ENCODE results near the gene LRFN2. TPM values are rescaled to one million over a fixed set of nuclear protein-coding genes. Genes with fewer than 3 reads are reported as not detected.

Gene LRFN2
- total and polyA plus RNA-seq, 2 experiments from 2014 or later: 0.29 to 2.5 TPM

GRCh38 chr6:40350747-40351217, 236.4 kb downstream of the LRFN2 start (continued):
- TF ChIP-seq CREB1 (CRISPR knock-in tag; IDR thresholded peaks at IDR 0.05; ENCODE audit: low read depth): no peak
- TF ChIP-seq EZH2phosphoT487 (IDR thresholded peaks at IDR 0.05; ENCODE audit: unreplicated experiment): no peak
- TF ChIP-seq REST (IDR thresholded peaks at IDR 0.05; ENCODE audit: unreplicated experiment): no peak
- no peak for TF ChIP-seq CTCF (conservative IDR thresholded peaks at IDR 0.05; ENCODE audit: low read depth in 2 of 2)

- Mint-ChIP-seq H3K4me3 (no peak overlapping the region), H3K36me3 (ENCODE audit: low read depth) (no peaks in the 10 kb centered on the region), H3K27ac (no peak overlapping the region), H3K9me3 (no peaks in the 10 kb centered on the region), H3K27me3 (ENCODE audit: insufficient read depth, low read depth, poor library complexity) (peaks cover 8% of the 10 kb centered on the region), H3K4me1 (peaks cover 8% of the 10 kb centered on the region)
- Histone ChIP-seq H3F3A (replicated peaks; ENCODE audit: low read depth) (no peaks in the 10 kb centered on the region), H4K20me1 (replicated peaks; ENCODE audit: insufficient read depth) (no peaks in the 10 kb centered on the region), H3K36me3 (ENCODE audit: insufficient read depth) (no peaks in the 10 kb centered on the region), H2AFZ (no peak overlapping the region), H3K27me3 (ENCODE audit: insufficient read depth) (no peaks in the 10 kb centered on the region), H3K9me2 (ENCODE audit: insufficient read depth) (0 out of 2 replicates have a peak, but pooled peaks cover 9% of the 10 kb centered on the region), H3K4me1 (ENCODE audit: insufficient read depth) (peaks cover 29% of the 10 kb centered on the region), H3K4me3 (no peak overlapping the region), H3K4me2 (no peak overlapping the region), H3K27ac (ENCODE audit: low read depth) (0 out of 2 replicates have a peak overlapping the region, but pooled peaks have one; percentile 19), H3K79me2 (replicated peaks; ENCODE audit: insufficient read depth) (no peaks in the 10 kb centered on the region)
- ATAC-seq (no peak), DNase-seq (ENCODE audit: low spot score) (no peak)
- TF ChIP-seq REST (IDR thresholded peaks at IDR 0.05; ENCODE audit: unreplicated experiment): no peak
- TF ChIP-seq NANOG (IDR thresholded peaks at IDR 0.05; ENCODE audit: borderline replicate concordance): no peak
- TF ChIP-seq ZNF114 (CRISPR knock-in tag; IDR thresholded peaks at IDR 0.05): no peak
- TF ChIP-seq ZNF462 (CRISPR knock-in tag; IDR thresholded peaks at IDR 0.05): no peak
Measured at GRCh38 chr6:40349901-40350746, 237.0 kb downstream of the LRFN2 start.

All from GM23338 (cell line).